IMR-90 (cell line): ENCODE measurements around the gene DLD. TPM values are rescaled to one million over a fixed set of nuclear protein-coding genes. Genes with fewer than 3 reads are reported as not detected.

ENCODE experiments used
- ATAC-seq: fragments of 200-7000 bp; cut with Tn5 transposase; 2 replicates; pipeline ENCODE4 v1.9.1; 2020; ENCODE audit warnings: low read depth, mild to moderate bottlenecking, moderate library complexity
- BruUV-seq: library from RNA; stranded (reverse); fragments of 400-500 nt; replicated peaks from 2 replicates; lab custom pipeline; 2021; lab: Mats Ljungman, UMichigan
- CTCF ChIA-PET: fragments of 300-600 bp; formaldehyde crosslinking; extraction: SDS; loops from one replicate; lab custom pipeline; 2021; ENCODE audit warnings: antibody characterized with exemption; lab: Yijun Ruan, JAX
- POLR2A ChIA-PET: fragments of 300-600 bp; sonication (Branson Sonifier 250); formaldehyde crosslinking; loops from one replicate; lab custom pipeline; 2022; ENCODE audit warnings: antibody characterized with exemption; ENCODE audit not compliant: unreplicated experiment; lab: Charles Lee
- DNase-seq: peaks from one replicate; pipeline ENCODE4 v3.0.0; 2013
- H2AFZ ChIP-seq: replicated peaks from 2 replicates; pipeline ENCODE3; 2013; ENCODE audit warnings: low read length, mild to moderate bottlenecking; ENCODE audit not compliant: poor library complexity
- H2AK5ac ChIP-seq: 2 replicates; pipeline ENCODE4 v1.6.1; 2013; ENCODE audit warnings: low read depth, low read length, inconsistent platforms
- H2AK9ac ChIP-seq: replicated peaks from 2 replicates; pipeline ENCODE3; 2013; ENCODE audit warnings: mild to moderate bottlenecking, low read depth, low read length, moderate library complexity; ENCODE audit not compliant: poor library complexity
- H2BK120ac ChIP-seq: 2 replicates; pipeline ENCODE4 v1.6.1; 2013; ENCODE audit warnings: low read depth, low read length, inconsistent platforms
- H2BK15ac ChIP-seq: 3 replicates; pipeline ENCODE4 v1.6.1; 2013; ENCODE audit warnings: low read depth, low read length, inconsistent platforms
- H2BK20ac ChIP-seq: 2 replicates; pipeline ENCODE4 v1.6.1; 2013; ENCODE audit warnings: low read depth, mild to moderate bottlenecking, inconsistent platforms, low read length, moderate library complexity
- H2BK5ac ChIP-seq: 2 replicates; pipeline ENCODE4 v1.6.1; 2013; ENCODE audit warnings: mild to moderate bottlenecking, low read depth, low read length, inconsistent platforms; ENCODE audit not compliant: poor library complexity, severe bottlenecking
- H3K14ac ChIP-seq: replicated peaks from 2 replicates; pipeline ENCODE4 v1.6.1; 2013; ENCODE audit warnings: low read depth, low read length, inconsistent platforms
- H3K18ac ChIP-seq: 2 replicates; pipeline ENCODE4 v1.6.1; 2013; ENCODE audit warnings: low read depth, low read length, control low read depth
- H3K23ac ChIP-seq: 2 replicates; pipeline ENCODE4 v1.6.1; 2013; ENCODE audit warnings: low read depth, low read length, inconsistent platforms
- H3K27ac ChIP-seq: 2 replicates; pipeline ENCODE4 v1.5.1; 2013; ENCODE audit warnings: mild to moderate bottlenecking, control low read depth, low read length; ENCODE audit not compliant: insufficient read depth
- H3K27me3 ChIP-seq: 2 replicates; pipeline ENCODE4 v1.6.1; 2013; ENCODE audit warnings: low read length; ENCODE audit not compliant: control insufficient read depth, insufficient read depth
- H3K36me3 ChIP-seq: 2 replicates; pipeline ENCODE4 v1.6.1; 2013; ENCODE audit warnings: low read length, mixed read lengths; ENCODE audit not compliant: control insufficient read depth, insufficient read depth
- H3K4ac ChIP-seq: 2 replicates; pipeline ENCODE4 v1.6.1; 2013; ENCODE audit warnings: low read depth, low read length, inconsistent platforms
- H3K4me1 ChIP-seq: 2 replicates; pipeline ENCODE4 v1.6.1; 2013; ENCODE audit warnings: low read length, mixed read lengths; ENCODE audit not compliant: control insufficient read depth, insufficient read depth
- H3K4me2 ChIP-seq: 2 replicates; pipeline ENCODE4 v1.6.1; 2013; ENCODE audit warnings: low read depth, mild to moderate bottlenecking, control low read depth, low read length, moderate library complexity
- H3K4me3 ChIP-seq: 2 replicates; pipeline ENCODE4 v1.5.1; 2013; ENCODE audit warnings: low read depth, mild to moderate bottlenecking, control low read depth, low read length, moderate library complexity; ENCODE audit not compliant: insufficient read depth
- H3K56ac ChIP-seq: 2 replicates; pipeline ENCODE4 v1.6.1; 2013; ENCODE audit warnings: low read length, inconsistent platforms; ENCODE audit not compliant: insufficient read depth; ENCODE audit errors: extremely low read depth
- H3K79me1 ChIP-seq, 2 experiments: 2 replicates each; pipeline ENCODE4 v1.6.1; 2013; ENCODE audit warnings: low read length in 2 of 2, inconsistent platforms in 1 of 2, low read depth in 1 of 2
- H3K9ac ChIP-seq: 2 replicates; pipeline ENCODE4 v1.6.1; 2013; ENCODE audit warnings: low read depth, low read length, control low read depth
- H3K9me1 ChIP-seq: 2 replicates; pipeline ENCODE4 v1.6.1; 2013; ENCODE audit warnings: low read length, inconsistent platforms; ENCODE audit not compliant: insufficient read depth
- H3K9me3 ChIP-seq: 2 replicates; pipeline ENCODE4 v1.6.1; 2013; ENCODE audit warnings: low read length; ENCODE audit not compliant: control insufficient read depth, insufficient read depth
- H4K20me1 ChIP-seq: 2 replicates; pipeline ENCODE4 v1.6.1; 2013; ENCODE audit warnings: low read length, inconsistent platforms; ENCODE audit not compliant: insufficient read depth
- H4K5ac ChIP-seq: 2 replicates; pipeline ENCODE4 v1.6.1; 2013; ENCODE audit warnings: mild to moderate bottlenecking, low read depth, low read length, control low read depth
- H4K8ac ChIP-seq, 2 experiments: 2 replicates each; pipeline ENCODE4 v1.6.1; 2013; ENCODE audit warnings: low read depth in 2 of 2, low read length in 2 of 2, control low read depth in 1 of 2, inconsistent platforms in 1 of 2
- H4K91ac ChIP-seq: 2 replicates; pipeline ENCODE4 v1.6.1; 2013; ENCODE audit warnings: low read depth, low read length, inconsistent platforms; ENCODE audit not compliant: insufficient read depth
- BHLHE40 ChIP-seq: fragments of 150-350 bp; IDR thresholded peaks from 2 replicates; pipeline ENCODE4 v1.6.1; 2016; ENCODE audit warnings: mild to moderate bottlenecking, low read depth, low read length
- CEBPB ChIP-seq: IDR thresholded peaks from 2 replicates; pipeline ENCODE4 v1.6.1; 2012; ENCODE audit warnings: low read depth, low read length, improper control_type of control experiment
- CHD1 ChIP-seq: IDR thresholded peaks from 2 replicates; pipeline ENCODE4 v1.6.1; 2012; ENCODE audit warnings: low read depth, low read length, improper control_type of control experiment
- MAZ ChIP-seq: IDR thresholded peaks from 2 replicates; pipeline ENCODE4 v1.6.1; 2012; ENCODE audit warnings: low read depth, mild to moderate bottlenecking, low read length, improper control_type of control experiment, moderate library complexity, borderline replicate concordance
- MXI1 ChIP-seq: IDR thresholded peaks from 2 replicates; pipeline ENCODE4 v1.6.1; 2012; ENCODE audit warnings: low read depth, mild to moderate bottlenecking, low read length, moderate library complexity, borderline replicate concordance
- NFE2L2 ChIP-seq: fragments of 150-350 bp; IDR thresholded peaks from 2 replicates; pipeline ENCODE4 v1.6.1; 2016; ENCODE audit warnings: low read depth, mild to moderate bottlenecking, low read length
- POLR2A ChIP-seq: IDR thresholded peaks from 2 replicates; pipeline ENCODE4 v1.6.1; 2012; ENCODE audit warnings: mild to moderate bottlenecking, low read depth, low read length
- RAD21 ChIP-seq: IDR thresholded peaks from 2 replicates; pipeline ENCODE4 v1.6.1; 2012; ENCODE audit warnings: low read length, improper control_type of control experiment
- RCOR1 ChIP-seq: IDR thresholded peaks from 2 replicates; pipeline ENCODE4 v1.6.1; 2012; ENCODE audit warnings: mild to moderate bottlenecking, low read length, improper control_type of control experiment; ENCODE audit not compliant: insufficient replicate concordance
- RFX5 ChIP-seq: IDR thresholded peaks from 2 replicates; pipeline ENCODE4 v1.8.0; 2012; ENCODE audit warnings: low read depth, mild to moderate bottlenecking, low read length, moderate library complexity
- SMC3 ChIP-seq: fragments of 150-350 bp; IDR thresholded peaks from 2 replicates; pipeline ENCODE4 v1.6.1; 2016; ENCODE audit warnings: low read depth, mild to moderate bottlenecking, antibody characterized with exemption, low read length, moderate library complexity
- WGBS, 2 experiments: methylation state at CpG; one replicate each; pipeline versions ENCODE4 v1.1.5 to v1.1.7; 2013; ENCODE audit warnings: missing lambda C conversion rate in 2 of 2; ENCODE audit not compliant: insufficient read length in 1 of 2; ENCODE audit errors: extremely low coverage in 2 of 2; 5-methylcytosine and 5-hydroxymethylcytosine counted together
- dilution Hi-C: fragments of 300-500 bp; cut with HindIII; formaldehyde crosslinking; loops from one replicate; pipeline ENCODE4 v1.14.3; 2018; ENCODE audit warnings: low sequenced_read_pairs; ENCODE audit not compliant: unreplicated experiment
- in situ Hi-C: fragments of 300-500 bp; cut with MboI; formaldehyde crosslinking; loops from 3 replicates; pipeline ENCODE4 v1.14.3; 2019; ENCODE audit warnings: low sequenced_read_pairs, inconsistent platforms, mixed read lengths
- intact Hi-C: fragments of 100-400 bp; cut with micrococcal nuclease; formaldehyde crosslinking; loops from 2 replicates; pipeline ENCODE4 v1.10.0; 2022
- polyA plus RNA-seq, 3 experiments: library from polyadenylated mRNA; depleted of rRNA; stranded (reverse); fragments of >200 nt; gene quantifications; 2 replicates each; pipeline ENCODE4 v1.2.3, GENCODE V29; 2012; ENCODE audit warnings: low replicate concordance in 1 of 3
- total RNA-seq: library from RNA; depleted of rRNA; stranded (reverse); fragments of >200 nt; gene quantifications from 2 replicates; pipeline ENCODE4 v1.2.3, GENCODE V29; 2012
- TF ChIP-seq, protein P1 (sequence below): fragments of 150-350 bp; IDR thresholded peaks from 2 replicates; pipeline ENCODE4 v1.6.1; 2017; ENCODE audit warnings: mild to moderate bottlenecking, antibody characterized with exemption, low read length, low read depth
- TF ChIP-seq, protein P2 (sequence below): conservative IDR thresholded peaks from 2 replicates; pipeline ENCODE4 v1.5.1; 2012; ENCODE audit warnings: mild to moderate bottlenecking, low read depth, low read length, improper control_type of control experiment
- TF ChIP-seq, protein P3 (sequence below): fragments of 150-350 bp; IDR thresholded peaks from 2 replicates; pipeline ENCODE4 v1.6.1; 2016; ENCODE audit warnings: low read depth, mild to moderate bottlenecking, low read length, moderate library complexity, borderline replicate concordance

DLD gene
- total and polyA plus RNA-seq, 2 of the 4 experiments (the other 2 are of a cell fraction) = 121 to 361 TPM

DNA sequence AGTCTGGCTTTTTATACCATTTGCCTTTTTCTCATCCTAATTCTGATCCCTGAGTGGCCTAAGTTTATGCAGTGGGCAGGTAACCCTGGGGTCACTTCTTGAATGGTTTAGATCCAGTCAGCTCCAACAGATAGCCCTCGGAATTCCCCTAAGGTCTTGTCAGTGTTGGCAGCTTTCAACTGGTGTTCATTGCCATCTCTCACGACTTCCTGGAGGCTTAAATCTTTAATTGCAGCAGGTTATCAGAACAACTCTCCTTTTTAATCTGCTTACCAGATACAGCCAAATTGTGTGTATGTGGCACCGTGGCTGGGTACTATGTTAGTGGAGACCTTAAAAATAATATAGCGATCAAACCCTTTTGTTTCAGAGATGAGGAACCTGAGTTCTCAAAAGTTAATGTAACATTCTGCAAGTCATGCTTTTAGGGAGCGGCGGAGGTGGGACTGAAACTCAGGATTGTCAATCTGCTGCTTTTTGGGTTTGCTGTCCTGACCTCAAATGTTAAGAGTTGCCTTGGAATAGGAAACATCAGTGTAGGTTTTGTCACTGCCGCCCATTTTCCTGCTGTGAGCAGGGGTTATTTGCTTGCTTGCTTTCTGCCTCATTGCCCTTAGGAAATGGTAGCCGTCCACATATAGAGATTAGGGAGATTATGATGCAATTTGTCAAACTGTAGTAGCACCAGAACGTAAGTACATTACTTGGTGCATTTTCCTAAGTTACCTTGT lies 818 bp downstream of the DLD start:
- intact Hi-C loops = no loop called here
- peak overlapping the region; percentile 93 for H3K14ac ChIP-seq
- dilution Hi-C loops = no loop called here
- peaks cover 26 to 35% of the 10 kb centered on the region in 2 experiments; a peak in 3 of 4 replicates for H3K79me1 ChIP-seq
- H2AK5ac ChIP-seq = peak overlapping the region; percentile 79
- H3K23ac ChIP-seq = peak overlapping the region; percentile 58
- peak overlapping the region; percentile 86 for H3K56ac ChIP-seq
- H3K4me3 ChIP-seq = peak overlapping the region; percentile 72
- H3K27ac ChIP-seq = peak overlapping the region; percentile 95
- peak overlapping the region; percentile 86 for H3K4me2 ChIP-seq
- 94% methylated on average over 2 of the region's 9 CpGs; no CpG with 5 or more reads in 1 of the 2 experiments for WGBS, 2 experiments
- no peak overlapping the region for H2BK20ac ChIP-seq
- peak overlapping the region; percentile 86 for H3K4ac ChIP-seq
- no peak overlapping the region for H2BK15ac ChIP-seq
- H4K8ac ChIP-seq = peak overlapping the region; percentile 56 to 80
- H2AFZ ChIP-seq = peak overlapping the region; percentile 99
- CTCF ChIA-PET = no interaction called here
- H4K20me1 ChIP-seq = peaks cover 22% of the 10 kb centered on the region
- no peak overlapping the region for H2BK120ac ChIP-seq
- H3K4me1 ChIP-seq = peaks cover 5% of the 10 kb centered on the region
- H3K27me3 ChIP-seq = no peaks in the 10 kb centered on the region
- no peak overlapping the region for H3K18ac ChIP-seq
- 0 out of 2 replicates have a peak overlapping the region, but pooled peaks have one; percentile 4 for H4K91ac ChIP-seq
- BruUV-seq = no TSS peak
- peaks cover 7% of the 10 kb centered on the region; the same call in 1 of the 2 replicates for H3K9me1 ChIP-seq
- in situ Hi-C loops = no loop called here
- DNase-seq = peak; percentile 60
- H2AK9ac ChIP-seq = peak overlapping the region; percentile 89
- POLR2A ChIA-PET = no interaction called here
- H3K9me3 ChIP-seq = no peaks in the 10 kb centered on the region
- H3K9ac ChIP-seq = peak overlapping the region; percentile 98
- no peak for ATAC-seq
- H3K36me3 ChIP-seq = peaks cover 4% of the 10 kb centered on the region; the same call in 1 of the 2 replicates
- peak overlapping the region; percentile 94 for H2BK5ac ChIP-seq
- peak overlapping the region; percentile 8; the same call in 1 of the 2 replicates for H4K5ac ChIP-seq
- no peak for TF ChIP-seq BHLHE40
- peak; percentile 73; the same call in 1 of the 2 replicates for TF ChIP-seq NFE2L2
- TF ChIP-seq, protein P1, sequence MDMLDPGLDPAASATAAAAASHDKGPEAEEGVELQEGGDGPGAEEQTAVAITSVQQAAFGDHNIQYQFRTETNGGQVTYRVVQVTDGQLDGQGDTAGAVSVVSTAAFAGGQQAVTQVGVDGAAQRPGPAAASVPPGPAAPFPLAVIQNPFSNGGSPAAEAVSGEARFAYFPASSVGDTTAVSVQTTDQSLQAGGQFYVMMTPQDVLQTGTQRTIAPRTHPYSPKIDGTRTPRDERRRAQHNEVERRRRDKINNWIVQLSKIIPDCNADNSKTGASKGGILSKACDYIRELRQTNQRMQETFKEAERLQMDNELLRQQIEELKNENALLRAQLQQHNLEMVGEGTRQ = no peak
- TF ChIP-seq CHD1 = no peak
- TF ChIP-seq RCOR1 = no peak
- no peak for TF ChIP-seq RAD21
- TF ChIP-seq MAZ = no peak
- TF ChIP-seq, protein P2, sequence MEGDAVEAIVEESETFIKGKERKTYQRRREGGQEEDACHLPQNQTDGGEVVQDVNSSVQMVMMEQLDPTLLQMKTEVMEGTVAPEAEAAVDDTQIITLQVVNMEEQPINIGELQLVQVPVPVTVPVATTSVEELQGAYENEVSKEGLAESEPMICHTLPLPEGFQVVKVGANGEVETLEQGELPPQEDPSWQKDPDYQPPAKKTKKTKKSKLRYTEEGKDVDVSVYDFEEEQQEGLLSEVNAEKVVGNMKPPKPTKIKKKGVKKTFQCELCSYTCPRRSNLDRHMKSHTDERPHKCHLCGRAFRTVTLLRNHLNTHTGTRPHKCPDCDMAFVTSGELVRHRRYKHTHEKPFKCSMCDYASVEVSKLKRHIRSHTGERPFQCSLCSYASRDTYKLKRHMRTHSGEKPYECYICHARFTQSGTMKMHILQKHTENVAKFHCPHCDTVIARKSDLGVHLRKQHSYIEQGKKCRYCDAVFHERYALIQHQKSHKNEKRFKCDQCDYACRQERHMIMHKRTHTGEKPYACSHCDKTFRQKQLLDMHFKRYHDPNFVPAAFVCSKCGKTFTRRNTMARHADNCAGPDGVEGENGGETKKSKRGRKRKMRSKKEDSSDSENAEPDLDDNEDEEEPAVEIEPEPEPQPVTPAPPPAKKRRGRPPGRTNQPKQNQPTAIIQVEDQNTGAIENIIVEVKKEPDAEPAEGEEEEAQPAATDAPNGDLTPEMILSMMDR = no peak
- no peak for TF ChIP-seq POLR2A
- peak; percentile 68 for TF ChIP-seq CEBPB
- TF ChIP-seq, protein P3, sequence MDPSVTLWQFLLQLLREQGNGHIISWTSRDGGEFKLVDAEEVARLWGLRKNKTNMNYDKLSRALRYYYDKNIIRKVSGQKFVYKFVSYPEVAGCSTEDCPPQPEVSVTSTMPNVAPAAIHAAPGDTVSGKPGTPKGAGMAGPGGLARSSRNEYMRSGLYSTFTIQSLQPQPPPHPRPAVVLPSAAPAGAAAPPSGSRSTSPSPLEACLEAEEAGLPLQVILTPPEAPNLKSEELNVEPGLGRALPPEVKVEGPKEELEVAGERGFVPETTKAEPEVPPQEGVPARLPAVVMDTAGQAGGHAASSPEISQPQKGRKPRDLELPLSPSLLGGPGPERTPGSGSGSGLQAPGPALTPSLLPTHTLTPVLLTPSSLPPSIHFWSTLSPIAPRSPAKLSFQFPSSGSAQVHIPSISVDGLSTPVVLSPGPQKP = no peak
- TF ChIP-seq RFX5 = no peak
- TF ChIP-seq SMC3 = no peak
- TF ChIP-seq MXI1 = no peak
